Neuronal stem cell (in vitro differentiated cells): Measurements from ENCODE around the gene AKNAD1.

Source experiments
- DNase-seq: peaks from one replicate; pipeline ENCODE4 v3.0.0-alpha.2; 2013; ENCODE audit warnings: low spot score
- H2AFZ ChIP-seq: one replicate; pipeline ENCODE4 v1.6.1; 2013; ENCODE audit warnings: mild to moderate bottlenecking, low read length, inconsistent platforms
- H2AK5ac ChIP-seq: 2 replicates; pipeline ENCODE4 v1.6.1; 2013; ENCODE audit warnings: low read depth, mild to moderate bottlenecking, inconsistent platforms, low read length, moderate library complexity, mixed read lengths
- H2BK120ac ChIP-seq: 2 replicates; pipeline ENCODE4 v1.6.1; 2013; ENCODE audit warnings: low read depth, mild to moderate bottlenecking, inconsistent platforms, low read length, moderate library complexity, mixed read lengths
- H2BK12ac ChIP-seq: one replicate; pipeline ENCODE4 v1.6.1; 2013; ENCODE audit warnings: low read length, inconsistent platforms
- H2BK15ac ChIP-seq: 2 replicates; pipeline ENCODE4 v1.6.1; 2013; ENCODE audit warnings: mild to moderate bottlenecking, low read length, inconsistent platforms, mixed read lengths
- H2BK5ac ChIP-seq: one replicate; pipeline ENCODE4 v1.6.1; 2013; ENCODE audit warnings: inconsistent platforms, mild to moderate bottlenecking, low read length, moderate library complexity
- H3K14ac ChIP-seq: one replicate; pipeline ENCODE4 v1.6.1; 2013; ENCODE audit warnings: low read length, inconsistent platforms
- H3K18ac ChIP-seq: 2 replicates; pipeline ENCODE4 v1.6.1; 2013; ENCODE audit warnings: low read length, inconsistent platforms
- H3K23ac ChIP-seq: 2 replicates; pipeline ENCODE4 v1.6.1; 2013; ENCODE audit warnings: low read depth, mild to moderate bottlenecking, mixed read lengths, low read length, inconsistent platforms; ENCODE audit not compliant: poor library complexity
- H3K27ac ChIP-seq: replicated peaks from 3 replicates; pipeline ENCODE4 v1.5.1; 2013; ENCODE audit warnings: low read length, inconsistent platforms
- H3K27me3 ChIP-seq, 3 experiments: 2 replicates each; pipeline ENCODE4 v1.6.1; 2013; ENCODE audit warnings: low read length in 3 of 3, mild to moderate bottlenecking in 2 of 3, inconsistent platforms in 1 of 3, low read depth in 1 of 3, mixed read lengths in 1 of 3, moderate library complexity in 1 of 3; ENCODE audit not compliant: control insufficient read depth in 3 of 3, insufficient read depth in 3 of 3
- H3K36me3 ChIP-seq, 2 donors: replicated peaks in 1 of 2; 2 replicates each; pipeline ENCODE4 v1.6.1; 2013; ENCODE audit warnings: low read length in 2 of 2; ENCODE audit not compliant: control insufficient read depth in 2 of 2, insufficient read depth in 2 of 2
- H3K4ac ChIP-seq: 2 replicates; pipeline ENCODE4 v1.6.1; 2013; ENCODE audit warnings: inconsistent platforms, mild to moderate bottlenecking, low read length, moderate library complexity
- H3K4me1 ChIP-seq, 2 donors: 1 replicate in 1 of 2; 2 replicates in 1 of 2; pipeline ENCODE4 v1.6.1; 2013; ENCODE audit warnings: low read length in 2 of 2, low read depth in 1 of 2; ENCODE audit not compliant: control insufficient read depth in 2 of 2, insufficient read depth in 1 of 2
- H3K4me2 ChIP-seq: one replicate; pipeline ENCODE4 v1.6.1; 2013; ENCODE audit warnings: mild to moderate bottlenecking, low read length, inconsistent platforms; ENCODE audit not compliant: insufficient read depth, poor library complexity, severe bottlenecking
- H3K4me3 ChIP-seq, 2 donors: 2 replicates each; pipeline ENCODE4 v1.5.1; 2013; ENCODE audit warnings: low read length in 2 of 2, mild to moderate bottlenecking in 2 of 2, inconsistent platforms in 1 of 2, moderate library complexity in 1 of 2
- H3K79me1 ChIP-seq: one replicate; pipeline ENCODE4 v1.6.1; 2013; ENCODE audit warnings: low read depth, mild to moderate bottlenecking, inconsistent platforms, low read length, moderate library complexity
- H3K9ac ChIP-seq: one replicate; pipeline ENCODE4 v1.6.1; 2013; ENCODE audit warnings: mild to moderate bottlenecking, low read depth, low read length, inconsistent platforms; ENCODE audit not compliant: poor library complexity
- H3K9me3 ChIP-seq, 2 donors: replicated peaks in 1 of 2; 2 replicates each; pipeline versions ENCODE3 to v1.6.1; 2013; ENCODE audit warnings: low read length in 2 of 2, mild to moderate bottlenecking in 2 of 2, inconsistent platforms in 1 of 2, low read depth in 1 of 2, mixed read lengths in 1 of 2, moderate library complexity in 1 of 2; ENCODE audit not compliant: control insufficient read depth in 2 of 2, insufficient read depth in 1 of 2
- H4K8ac ChIP-seq: one replicate; pipeline ENCODE4 v1.6.1; 2013; ENCODE audit warnings: low read depth, mild to moderate bottlenecking, inconsistent platforms, low read length, moderate library complexity
- H4K91ac ChIP-seq: one replicate; pipeline ENCODE4 v1.6.1; 2013; ENCODE audit warnings: low read length, low read depth, mild to moderate bottlenecking, inconsistent platforms; ENCODE audit not compliant: poor library complexity
- WGBS, 2 donors: extraction: QIAGEN DNeasy Blood & Tissue Kit; methylation state at CpG; one replicate each; pipeline ENCODE4 v1.1.7; 2013; ENCODE audit warnings: missing lambda C conversion rate in 2 of 2, mixed read lengths in 1 of 2; ENCODE audit not compliant: insufficient read length in 2 of 2, insufficient replicate concordance in 1 of 2; ENCODE audit errors: extremely low coverage in 2 of 2; 5-methylcytosine and 5-hydroxymethylcytosine counted together

AKNAD1 gene

DNA sequence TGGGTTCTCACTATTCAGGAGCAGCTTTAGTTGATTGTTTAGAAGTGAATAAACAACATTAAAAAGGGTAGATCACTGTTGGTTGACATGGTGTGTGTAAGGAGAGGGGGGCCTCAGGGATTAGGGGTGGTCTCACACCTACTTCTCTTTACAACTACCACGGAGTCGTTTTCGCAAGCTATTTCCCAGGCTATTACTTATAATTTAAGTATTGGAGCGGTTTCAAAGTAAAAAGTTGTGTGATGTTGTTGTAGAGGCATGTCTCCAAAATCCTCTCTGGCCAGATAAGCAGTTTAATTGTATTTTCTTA is 21.2 kb upstream of the AKNAD1 start:
- H3K4me1 ChIP-seq = peaks cover 2 to 3% of the 10 kb centered on the region in 2 donors
- no peaks in the 10 kb centered on the region for H3K79me1 ChIP-seq
- no peaks in the 10 kb centered on the region for H3K9me3 ChIP-seq
- no peaks in the 10 kb centered on the region for H3K36me3 ChIP-seq
- no peak overlapping the region for H3K9ac ChIP-seq
- H2AFZ ChIP-seq = peak overlapping the region; percentile 99
- peak overlapping the region; percentile 32 for H3K4me2 ChIP-seq
- no peak overlapping the region for H2BK12ac ChIP-seq
- peaks cover 0 to 16% (median 0%) of the 10 kb centered on the region in 3 experiments for H3K27me3 ChIP-seq
- no peak overlapping the region for H2BK15ac ChIP-seq
- no peak overlapping the region for H3K4ac ChIP-seq
- H4K91ac ChIP-seq = no peak overlapping the region
- H2BK5ac ChIP-seq = no peak overlapping the region
- no peak overlapping the region for H4K8ac ChIP-seq
- H3K27ac ChIP-seq = no peak overlapping the region
- H2BK120ac ChIP-seq = no peak overlapping the region
- peak overlapping the region; percentile 73 to 84 for H3K4me3 ChIP-seq
- no peak overlapping the region for H3K14ac ChIP-seq
- no peak for DNase-seq
- WGBS, 2 donors = no CpG with 5 or more reads among the region's 4 CpGs
- no peak overlapping the region for H3K18ac ChIP-seq
- H3K23ac ChIP-seq = no peak overlapping the region
- H2AK5ac ChIP-seq = no peak overlapping the region

DNA sequence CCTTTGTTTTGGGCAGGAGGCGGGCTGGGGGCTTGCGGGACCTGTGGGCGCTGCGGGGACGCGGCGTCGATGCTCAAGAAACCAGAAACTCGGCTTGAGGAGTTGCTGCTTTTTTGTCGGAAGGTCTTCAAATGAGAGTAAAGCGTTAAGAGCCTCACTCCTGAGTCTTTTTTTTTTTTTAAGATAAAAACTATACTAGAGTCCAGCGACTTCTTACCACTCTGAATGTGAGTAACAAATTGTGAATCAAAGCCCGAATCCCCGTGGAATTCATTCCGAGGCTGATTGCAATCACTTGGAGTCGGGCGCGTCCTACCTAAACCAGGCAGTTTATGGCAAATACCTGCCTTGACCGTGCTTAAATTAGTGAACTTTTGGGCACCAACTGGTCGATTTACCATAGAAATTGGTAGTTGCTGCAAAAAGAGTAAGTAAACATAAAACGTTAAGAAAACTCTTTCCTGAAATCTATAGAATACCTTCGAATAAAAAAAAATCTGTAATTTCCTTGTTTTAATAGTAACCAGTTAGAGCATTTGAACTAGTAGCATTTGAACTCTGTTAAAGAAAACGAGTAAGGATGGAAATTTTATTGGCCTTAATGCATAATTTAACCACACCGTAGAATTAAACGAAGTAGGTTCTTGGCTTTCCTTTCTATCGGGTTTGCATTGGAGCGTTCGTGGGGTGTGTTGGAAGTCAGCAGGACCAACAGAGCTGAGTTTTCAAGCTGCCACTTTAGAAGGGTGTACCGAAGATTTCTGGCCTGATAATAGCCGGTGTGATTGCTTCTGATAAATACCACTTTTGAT is 20.7 kb upstream of the AKNAD1 start:
- no peak overlapping the region for H2AK5ac ChIP-seq
- peaks cover 2 to 3% of the 10 kb centered on the region in 2 donors for H3K4me1 ChIP-seq
- peak overlapping the region; percentile 79 for H3K14ac ChIP-seq
- H3K4me2 ChIP-seq = peak overlapping the region; percentile 66
- peak overlapping the region; percentile 84 to 99 for H3K4me3 ChIP-seq
- H2AFZ ChIP-seq = peak overlapping the region; percentile 99
- no CpG with 5 or more reads among the region's 30 CpGs for WGBS, 2 donors
- H4K91ac ChIP-seq = peak overlapping the region; percentile 69
- no peak overlapping the region for H2BK120ac ChIP-seq
- H2BK15ac ChIP-seq = no peak overlapping the region
- peak overlapping the region; percentile 62 for H2BK5ac ChIP-seq
- no peaks in the 10 kb centered on the region for H3K36me3 ChIP-seq
- H3K18ac ChIP-seq = peak overlapping the region; percentile 96
- H3K23ac ChIP-seq = peak overlapping the region; percentile 95
- peaks cover 0 to 18% (median 0%) of the 10 kb centered on the region in 3 experiments for H3K27me3 ChIP-seq
- peak; percentile 8 for DNase-seq
- peak overlapping the region; percentile 18 for H2BK12ac ChIP-seq
- no peaks in the 10 kb centered on the region for H3K79me1 ChIP-seq
- H3K27ac ChIP-seq = no peak overlapping the region
- peak overlapping the region; percentile 89 for H3K9ac ChIP-seq
- no peak overlapping the region for H3K4ac ChIP-seq
- H4K8ac ChIP-seq = no peak overlapping the region
- no peaks in the 10 kb centered on the region for H3K9me3 ChIP-seq

DNA sequence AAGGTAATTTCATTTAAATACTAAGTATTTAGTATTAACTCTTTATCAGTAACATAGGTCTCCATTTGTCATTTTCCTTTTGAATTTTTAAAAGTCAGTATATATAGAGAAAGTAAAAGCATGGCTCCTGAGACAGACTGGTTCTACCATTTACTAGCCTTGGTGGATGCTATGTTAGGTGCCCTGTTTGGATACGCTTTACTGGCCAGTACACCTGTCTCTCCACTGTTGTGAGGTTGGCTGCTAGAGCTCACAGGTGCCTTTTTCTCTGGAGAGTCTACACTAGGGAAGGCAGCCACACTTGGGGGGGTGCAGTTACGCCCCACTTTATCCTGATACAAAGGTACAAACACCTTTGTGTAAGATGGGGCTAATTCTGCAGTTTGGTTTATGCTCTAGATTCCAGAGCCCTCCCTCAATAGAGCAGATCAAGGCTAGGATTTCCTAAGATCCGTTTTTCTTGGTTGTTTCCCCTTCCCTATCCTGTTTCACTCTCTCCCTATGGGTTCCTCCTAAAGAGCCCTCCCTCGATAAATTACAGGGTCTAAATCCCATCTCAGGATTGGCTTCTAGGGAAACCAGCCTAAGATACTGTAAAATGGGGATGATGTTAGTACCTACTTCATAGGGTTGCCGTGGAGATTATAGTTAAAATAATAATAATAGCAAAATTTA is 14.3 kb upstream of the AKNAD1 start:
- no peak overlapping the region for H4K8ac ChIP-seq
- WGBS, 2 donors = no CpG with 5 or more reads among the region's 5 CpGs
- H3K14ac ChIP-seq = no peak overlapping the region
- H3K4me1 ChIP-seq = no peaks in the 10 kb centered on the region
- peaks cover 0 to 27% (median 0%) of the 10 kb centered on the region in 3 experiments for H3K27me3 ChIP-seq
- no peak overlapping the region for H2BK5ac ChIP-seq
- H3K9me3 ChIP-seq = no peaks in the 10 kb centered on the region
- H3K36me3 ChIP-seq = no peaks in the 10 kb centered on the region
- H3K4me2 ChIP-seq = no peak overlapping the region
- no peak for DNase-seq
- no peak overlapping the region for H2BK120ac ChIP-seq
- no peak overlapping the region for H2BK15ac ChIP-seq
- no peaks in the 10 kb centered on the region for H3K79me1 ChIP-seq
- H2BK12ac ChIP-seq = no peak overlapping the region
- no peak overlapping the region for H3K23ac ChIP-seq
- H3K18ac ChIP-seq = no peak overlapping the region
- H4K91ac ChIP-seq = no peak overlapping the region
- H3K4me3 ChIP-seq = no peak overlapping the region
- no peak overlapping the region for H2AFZ ChIP-seq
- no peak overlapping the region for H2AK5ac ChIP-seq
- no peak overlapping the region for H3K4ac ChIP-seq
- no peak overlapping the region for H3K27ac ChIP-seq
- no peak overlapping the region for H3K9ac ChIP-seq

DNA sequence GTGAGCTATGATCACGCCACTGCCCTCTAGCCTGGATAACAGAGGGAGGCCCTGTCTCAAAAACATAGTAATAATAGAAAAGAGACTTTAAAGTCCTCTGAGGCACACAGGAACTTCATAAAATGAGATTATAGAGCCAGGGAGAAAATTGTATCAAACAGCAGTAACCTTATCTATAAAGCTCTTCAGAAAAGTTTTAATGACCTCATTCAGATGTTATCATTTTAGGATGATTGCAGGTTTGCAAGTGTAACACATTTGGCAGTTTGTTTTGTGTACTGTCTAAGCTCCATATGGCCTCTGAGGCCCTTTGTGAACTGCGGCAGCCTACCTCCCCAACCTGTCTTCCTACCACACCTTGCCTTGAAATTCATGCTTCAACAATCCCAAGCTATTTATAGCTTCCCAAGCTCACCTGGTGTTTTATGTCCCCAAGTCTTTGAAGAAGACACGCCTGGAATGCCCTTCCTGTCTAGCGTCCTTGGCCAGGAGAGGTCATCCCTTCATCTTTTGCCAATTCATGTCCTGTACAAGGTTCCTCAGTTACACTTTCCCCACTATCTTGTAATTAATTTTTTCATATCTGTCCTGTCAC is 8.5 kb upstream of the AKNAD1 start:
- Histone ChIP-seq H4K91ac (no peak overlapping the region), H4K8ac (no peak overlapping the region), H3K27ac (no peak overlapping the region), H3K4me3 (no peak overlapping the region), H2BK5ac (no peak overlapping the region), H2AFZ (no peak overlapping the region), H3K4me2 (no peak overlapping the region), H3K4ac (no peak overlapping the region), H3K9me3 (no peaks in the 10 kb centered on the region), H2BK15ac (no peak overlapping the region), H3K9ac (no peak overlapping the region), H3K79me1 (no peaks in the 10 kb centered on the region), H3K27me3 (peaks cover 0 to 5% (median 0%) of the 10 kb centered on the region in 3 experiments), H2AK5ac (no peak overlapping the region), H3K14ac (no peak overlapping the region), H2BK120ac (no peak overlapping the region), H3K18ac (no peak overlapping the region), H3K4me1 (no peaks in the 10 kb centered on the region), H2BK12ac (no peak overlapping the region), H3K36me3 (no peaks in the 10 kb centered on the region), H3K23ac (no peak overlapping the region)
- DNase-seq = no peak
- WGBS, 2 donors = no CpG with 5 or more reads among the region's 4 CpGs
